ENCODE results near the gene AQP12A.

The AQP12A gene

GRCh38 chr2:240728827-240729226 lies 37.2 kb downstream of the AQP12A start:
- TF ChIP-seq SIN3A (IDR thresholded peaks at IDR 0.05; ENCODE audit: borderline replicate concordance, insufficient read depth, low read length) (no peak), FOXP2 (optimal IDR thresholded peaks at IDR 0.05; ENCODE audit: borderline replicate concordance, extremely low read depth, extremely low read length, insufficient read depth) (no peak), TAF1 (IDR thresholded peaks at IDR 0.05; ENCODE audit: borderline replicate concordance, insufficient read depth, low read length) (no peak), POLR2AphosphoS5 (IDR thresholded peaks at IDR 0.05; ENCODE audit: low read depth, low read length) (no peak)
- TF ChIP-seq, protein P1, sequence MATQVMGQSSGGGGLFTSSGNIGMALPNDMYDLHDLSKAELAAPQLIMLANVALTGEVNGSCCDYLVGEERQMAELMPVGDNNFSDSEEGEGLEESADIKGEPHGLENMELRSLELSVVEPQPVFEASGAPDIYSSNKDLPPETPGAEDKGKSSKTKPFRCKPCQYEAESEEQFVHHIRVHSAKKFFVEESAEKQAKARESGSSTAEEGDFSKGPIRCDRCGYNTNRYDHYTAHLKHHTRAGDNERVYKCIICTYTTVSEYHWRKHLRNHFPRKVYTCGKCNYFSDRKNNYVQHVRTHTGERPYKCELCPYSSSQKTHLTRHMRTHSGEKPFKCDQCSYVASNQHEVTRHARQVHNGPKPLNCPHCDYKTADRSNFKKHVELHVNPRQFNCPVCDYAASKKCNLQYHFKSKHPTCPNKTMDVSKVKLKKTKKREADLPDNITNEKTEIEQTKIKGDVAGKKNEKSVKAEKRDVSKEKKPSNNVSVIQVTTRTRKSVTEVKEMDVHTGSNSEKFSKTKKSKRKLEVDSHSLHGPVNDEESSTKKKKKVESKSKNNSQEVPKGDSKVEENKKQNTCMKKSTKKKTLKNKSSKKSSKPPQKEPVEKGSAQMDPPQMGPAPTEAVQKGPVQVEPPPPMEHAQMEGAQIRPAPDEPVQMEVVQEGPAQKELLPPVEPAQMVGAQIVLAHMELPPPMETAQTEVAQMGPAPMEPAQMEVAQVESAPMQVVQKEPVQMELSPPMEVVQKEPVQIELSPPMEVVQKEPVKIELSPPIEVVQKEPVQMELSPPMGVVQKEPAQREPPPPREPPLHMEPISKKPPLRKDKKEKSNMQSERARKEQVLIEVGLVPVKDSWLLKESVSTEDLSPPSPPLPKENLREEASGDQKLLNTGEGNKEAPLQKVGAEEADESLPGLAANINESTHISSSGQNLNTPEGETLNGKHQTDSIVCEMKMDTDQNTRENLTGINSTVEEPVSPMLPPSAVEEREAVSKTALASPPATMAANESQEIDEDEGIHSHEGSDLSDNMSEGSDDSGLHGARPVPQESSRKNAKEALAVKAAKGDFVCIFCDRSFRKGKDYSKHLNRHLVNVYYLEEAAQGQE (IDR thresholded peaks at IDR 0.05; ENCODE audit: insufficient read depth in 1 of 2, low read depth in 2 of 2, low read length in 2 of 2) = no peak

- TF ChIP-seq SIN3A (IDR thresholded peaks at IDR 0.05; ENCODE audit: borderline replicate concordance, insufficient read depth, low read length) (no peak), TAF1 (IDR thresholded peaks at IDR 0.05; ENCODE audit: borderline replicate concordance, insufficient read depth, low read length) (no peak), POLR2AphosphoS5 (IDR thresholded peaks at IDR 0.05; ENCODE audit: low read depth, low read length) (no peak), FOXP2 (optimal IDR thresholded peaks at IDR 0.05; ENCODE audit: borderline replicate concordance, extremely low read depth, extremely low read length, insufficient read depth) (no peak)
- TF ChIP-seq, protein P1 (IDR thresholded peaks at IDR 0.05; ENCODE audit: insufficient read depth in 1 of 2, low read depth in 2 of 2, low read length in 2 of 2) = no peak
Observed at GRCh38 chr2:240730501-240731177, 39.0 kb downstream of the AQP12A start.

- TF ChIP-seq, protein P1 (IDR thresholded peaks at IDR 0.05; ENCODE audit: insufficient read depth in 1 of 2, low read depth in 2 of 2, low read length in 2 of 2) = no peak
- TF ChIP-seq FOXP2 (optimal IDR thresholded peaks at IDR 0.05; ENCODE audit: borderline replicate concordance, extremely low read depth, extremely low read length, insufficient read depth) (no peak), POLR2AphosphoS5 (IDR thresholded peaks at IDR 0.05; ENCODE audit: low read depth, low read length) (no peak), SIN3A (IDR thresholded peaks at IDR 0.05; ENCODE audit: borderline replicate concordance, insufficient read depth, low read length) (no peak), TAF1 (IDR thresholded peaks at IDR 0.05; ENCODE audit: borderline replicate concordance, insufficient read depth, low read length) (no peak)
Observed at GRCh38 chr2:240731178-240731545, 39.5 kb downstream of the AQP12A start.

DNA sequence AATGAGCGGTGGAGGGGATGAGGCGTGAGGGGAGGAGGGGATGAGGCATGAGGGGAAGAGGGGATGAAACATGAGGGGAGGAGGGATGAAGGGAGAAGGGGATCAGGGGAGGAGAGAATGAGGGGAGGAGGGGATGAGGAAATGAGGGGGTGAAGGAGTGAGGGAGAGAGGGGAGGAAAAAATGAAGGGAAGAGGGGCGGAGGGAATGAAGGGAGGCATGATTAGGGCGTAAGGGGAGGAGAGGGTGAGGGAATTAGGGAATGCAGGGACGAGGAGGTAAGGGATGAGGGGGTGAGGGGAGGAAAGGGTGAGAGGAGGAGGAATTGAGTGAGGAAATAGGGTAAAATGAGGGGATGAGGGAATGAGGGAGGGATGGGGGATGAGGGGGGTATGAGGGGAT lies 40.5 kb downstream of the AQP12A start:
- TF ChIP-seq FOXP2 (optimal IDR thresholded peaks at IDR 0.05; ENCODE audit: borderline replicate concordance, extremely low read depth, extremely low read length, insufficient read depth) = no peak
- TF ChIP-seq, protein P1 (IDR thresholded peaks at IDR 0.05; ENCODE audit: insufficient read depth in 1 of 2, low read depth in 2 of 2, low read length in 2 of 2) = no peak
- TF ChIP-seq POLR2AphosphoS5 (IDR thresholded peaks at IDR 0.05; ENCODE audit: low read depth, low read length) = no peak
